Endodermal cell (in vitro differentiated cells): Measurements from ENCODE around the gene CENPX. TPM values are rescaled to one million over a fixed set of nuclear protein-coding genes. Genes with fewer than 3 reads are reported as not detected.

Experiments
- DNase-seq: peaks from one replicate; pipeline ENCODE4 v3.0.0-alpha.2; 2017
- H3K27ac ChIP-seq: 2 replicates; pipeline ENCODE4 v1.5.1; 2013; ENCODE audit warnings: mild to moderate bottlenecking, low read depth, low read length, moderate library complexity
- H3K27me3 ChIP-seq: 2 replicates; pipeline ENCODE4 v1.6.1; 2013; ENCODE audit warnings: mild to moderate bottlenecking, low read length, moderate library complexity; ENCODE audit not compliant: insufficient read depth, control insufficient read depth, poor library complexity, severe bottlenecking
- H3K36me3 ChIP-seq: 2 replicates; pipeline ENCODE4 v1.7.0; 2013; ENCODE audit warnings: mild to moderate bottlenecking, low read length, moderate library complexity; ENCODE audit not compliant: control insufficient read depth, insufficient read depth
- H3K4me1 ChIP-seq: one replicate; pipeline ENCODE4 v1.7.0; 2013; ENCODE audit warnings: low read length; ENCODE audit not compliant: control insufficient read depth, insufficient read depth
- H3K4me3 ChIP-seq: 2 replicates; pipeline ENCODE4 v1.5.1; 2013; ENCODE audit warnings: mild to moderate bottlenecking, low read length, moderate library complexity
- H3K9ac ChIP-seq: 2 replicates; pipeline ENCODE4 v1.6.1; 2013; ENCODE audit warnings: mild to moderate bottlenecking, low read length, moderate library complexity; ENCODE audit not compliant: poor library complexity, severe bottlenecking; ENCODE audit errors: extremely low read depth
- H3K9me3 ChIP-seq: 2 replicates; pipeline ENCODE4 v1.6.1; 2013; ENCODE audit warnings: mild to moderate bottlenecking, low read length, moderate library complexity; ENCODE audit not compliant: control insufficient read depth
- H3K27ac Mint-ChIP-seq: 2 replicates; pipeline ENCODE4 v1.8.0; 2020; ENCODE audit warnings: mixed read lengths
- H3K27me3 Mint-ChIP-seq: 2 replicates; pipeline ENCODE4 v1.8.0; 2021; ENCODE audit warnings: mild to moderate bottlenecking, mixed read lengths; ENCODE audit not compliant: insufficient read depth
- H3K36me3 Mint-ChIP-seq: 2 replicates; pipeline ENCODE4 v1.8.0; 2020; ENCODE audit warnings: low read depth, mixed read lengths
- H3K4me1 Mint-ChIP-seq: 2 replicates; pipeline ENCODE4 v1.8.0; 2020; ENCODE audit warnings: mixed read lengths
- H3K4me3 Mint-ChIP-seq: 2 replicates; pipeline ENCODE4 v1.8.0; 2020; ENCODE audit warnings: mild to moderate bottlenecking, moderate library complexity, mixed read lengths
- H3K9me3 Mint-ChIP-seq: 2 replicates; pipeline ENCODE4 v1.8.0; 2020; ENCODE audit warnings: mild to moderate bottlenecking, mixed read lengths
- CTCF ChIP-seq: fragments of 200-600 bp; sonication (generic); conservative IDR thresholded peaks from 2 replicates; pipeline ENCODE4 v1.5.0; 2021; ENCODE audit warnings: antibody characterized with exemption, mild to moderate bottlenecking
- WGBS, 2 experiments: methylation state at CpG; one replicate each; pipeline versions ENCODE4 v1.1.5 to v1.1.7; 2013; ENCODE audit warnings: missing lambda C conversion rate in 2 of 2, mixed read lengths in 1 of 2; ENCODE audit not compliant: insufficient coverage in 1 of 2, insufficient read length in 1 of 2; 5-methylcytosine and 5-hydroxymethylcytosine counted together
- total RNA-seq, 2 donors: library from RNA; stranded (reverse); fragmentation: NEBNext Ultra II Directional in 1 of 2; extraction: Animal tissue kit (Norgen Biotek cat#: 25700) in 1 of 2; gene quantifications; 2 replicates in 1 of 2; 3 replicates in 1 of 2; pipeline ENCODE4 v1.2.1, GENCODE V29; 2021

The CENPX gene
- total RNA-seq, 2 donors from 2014 or later, result 80.0 to 85.0 TPM

DNA sequence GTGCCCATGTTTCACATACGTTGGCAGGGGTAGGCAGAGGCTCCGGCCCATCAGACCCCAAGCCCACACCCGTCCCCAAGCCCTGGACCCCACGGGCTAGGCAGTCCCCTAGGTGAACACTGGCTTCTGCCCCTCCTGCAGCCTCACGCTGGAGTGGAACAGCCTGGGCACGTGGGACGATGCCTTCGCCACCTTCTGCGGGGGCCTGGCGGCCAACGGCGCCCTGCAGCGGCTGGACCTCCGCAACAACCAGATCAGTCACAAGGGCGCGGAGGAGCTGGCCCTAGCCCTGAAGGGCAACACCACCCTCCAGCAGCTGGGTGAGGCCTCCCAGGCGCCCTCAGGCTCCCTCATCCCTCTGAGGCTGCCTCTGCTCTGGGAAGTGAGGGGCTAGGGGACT, 2.2 kb upstream of the CENPX start:
- Mint-ChIP-seq H3K9me3 (no peaks in the 10 kb centered on the region), H3K4me1 (peaks cover 10% of the 10 kb centered on the region), H3K36me3 (peaks cover 12% of the 10 kb centered on the region), H3K27me3 (no peaks in the 10 kb centered on the region), H3K4me3 (peak overlapping the region; percentile 76), H3K27ac (no peak overlapping the region)
- TF ChIP-seq CTCF, result no peak
- Histone ChIP-seq H3K4me3 (no peak overlapping the region), H3K27me3 (no peaks in the 10 kb centered on the region), H3K9me3 (no peaks in the 10 kb centered on the region), H3K36me3 (no peaks in the 10 kb centered on the region), H3K4me1 (peaks cover 4% of the 10 kb centered on the region), H3K9ac (no peak overlapping the region), H3K27ac (no peak overlapping the region)
- WGBS, 2 experiments, result 95 to 98% methylated on average over 15 to 17 of the region's 17 CpGs
- DNase-seq, result no peak

DNA sequence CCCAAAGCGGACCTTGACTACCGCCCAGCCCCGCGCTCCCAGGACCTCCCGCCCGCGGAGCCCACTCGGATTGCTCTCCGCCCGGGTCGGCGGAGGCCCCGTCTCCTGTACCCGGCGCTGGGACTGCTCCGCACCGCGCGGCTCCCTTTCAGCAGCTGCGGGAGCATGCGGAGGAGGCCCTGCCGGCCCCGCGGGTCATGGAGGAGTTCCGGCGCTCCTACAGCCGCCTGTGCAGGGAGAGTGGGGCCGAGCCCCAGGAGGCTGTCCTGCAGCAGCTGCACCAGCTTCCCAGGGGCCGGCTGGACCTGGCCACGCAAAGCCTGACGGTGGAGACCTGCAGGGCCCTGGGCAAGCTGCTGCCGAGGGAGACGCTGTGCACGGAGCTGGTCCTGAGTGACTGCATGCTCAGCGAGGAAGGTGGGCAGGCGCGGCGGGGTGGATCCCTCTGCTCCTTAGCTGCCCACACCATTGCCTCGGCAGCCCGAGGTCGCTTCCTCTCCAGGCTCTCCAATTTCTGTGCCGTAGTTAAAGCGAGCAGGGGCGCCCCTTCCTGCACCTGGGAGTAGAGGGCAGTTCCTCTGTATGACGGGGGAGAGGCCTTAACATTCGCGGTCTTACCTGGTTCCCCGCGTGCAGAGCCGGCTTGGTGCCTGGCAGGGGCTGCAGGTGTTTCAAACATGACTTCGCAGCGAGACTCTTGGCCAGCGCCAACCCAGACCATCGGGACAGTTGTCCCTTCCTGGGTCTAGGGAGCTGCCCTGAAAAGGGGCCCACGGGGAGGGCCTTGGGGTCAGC, 966 bp upstream of the CENPX start:
- Histone ChIP-seq H3K27me3 (no peaks in the 10 kb centered on the region), H3K27ac (no peak overlapping the region), H3K4me3 (peak overlapping the region; percentile 82), H3K9me3 (no peaks in the 10 kb centered on the region), H3K9ac (peak overlapping the region; percentile 34), H3K36me3 (peaks cover 2% of the 10 kb centered on the region), H3K4me1 (peaks cover 4% of the 10 kb centered on the region)
- WGBS, 2 experiments, result 12 to 14% methylated on average over 49 to 55 of the region's 55 CpGs
- H3K4me1 Mint-ChIP-seq, result peaks cover 10% of the 10 kb centered on the region
- DNase-seq, result peak; percentile 80
- no peaks in the 10 kb centered on the region for H3K9me3 Mint-ChIP-seq
- H3K36me3 Mint-ChIP-seq, result peaks cover 13% of the 10 kb centered on the region
- TF ChIP-seq CTCF, result no peak
- peak overlapping the region; percentile 76 for H3K4me3 Mint-ChIP-seq
- no peaks in the 10 kb centered on the region for H3K27me3 Mint-ChIP-seq
- no peak overlapping the region for H3K27ac Mint-ChIP-seq

GRCh38 chr17:82022981-82023446, 336 bp upstream of the CENPX start, which contains the start of gene LRRC45:
Gene LRRC45 (plus strand): TSS chr17:82023305. CDS start chr17:82023644, 339 bp downstream.
- no peaks in the 10 kb centered on the region for H3K27me3 Mint-ChIP-seq
- no peaks in the 10 kb centered on the region for H3K9me3 Mint-ChIP-seq
- WGBS, 2 experiments, result 0% methylated on average over 2 to 42 of the region's 42 CpGs
- Histone ChIP-seq H3K27me3 (no peaks in the 10 kb centered on the region), H3K9ac (peak within 1 kb of the TSS; percentile 81), H3K9me3 (no peaks in the 10 kb centered on the region), H3K27ac (peak within 1 kb of the TSS; percentile 72), H3K36me3 (peaks cover 7% of the 10 kb centered on the region), H3K4me3 (peak within 1 kb of the TSS; percentile 91), H3K4me1 (peaks cover 4% of the 10 kb centered on the region)
- TF ChIP-seq CTCF, result no peak
- H3K27ac Mint-ChIP-seq, result peak within 1 kb of the TSS; percentile 78
- peak; percentile 100 for DNase-seq
- peak within 1 kb of the TSS; percentile 76 for H3K4me3 Mint-ChIP-seq
- H3K36me3 Mint-ChIP-seq, result peaks cover 16% of the 10 kb centered on the region
- H3K4me1 Mint-ChIP-seq, result peaks cover 10% of the 10 kb centered on the region
